Inflammatory macrophage treated with lipopolysaccharide for 1 hour (primary cell): Measurements from ENCODE around the gene RPAP2.
"Not testable (repeated sequence)": the region's sequence is repeated elsewhere in the genome, so short reads cannot be mapped to it uniquely, and the experiment has no call there.

Source experiments
- DNase-seq, 2 donors: peaks; one replicate each; pipeline ENCODE4 v3.0.0-alpha.2; 2020 to 2022

The RPAP2 gene

DNA sequence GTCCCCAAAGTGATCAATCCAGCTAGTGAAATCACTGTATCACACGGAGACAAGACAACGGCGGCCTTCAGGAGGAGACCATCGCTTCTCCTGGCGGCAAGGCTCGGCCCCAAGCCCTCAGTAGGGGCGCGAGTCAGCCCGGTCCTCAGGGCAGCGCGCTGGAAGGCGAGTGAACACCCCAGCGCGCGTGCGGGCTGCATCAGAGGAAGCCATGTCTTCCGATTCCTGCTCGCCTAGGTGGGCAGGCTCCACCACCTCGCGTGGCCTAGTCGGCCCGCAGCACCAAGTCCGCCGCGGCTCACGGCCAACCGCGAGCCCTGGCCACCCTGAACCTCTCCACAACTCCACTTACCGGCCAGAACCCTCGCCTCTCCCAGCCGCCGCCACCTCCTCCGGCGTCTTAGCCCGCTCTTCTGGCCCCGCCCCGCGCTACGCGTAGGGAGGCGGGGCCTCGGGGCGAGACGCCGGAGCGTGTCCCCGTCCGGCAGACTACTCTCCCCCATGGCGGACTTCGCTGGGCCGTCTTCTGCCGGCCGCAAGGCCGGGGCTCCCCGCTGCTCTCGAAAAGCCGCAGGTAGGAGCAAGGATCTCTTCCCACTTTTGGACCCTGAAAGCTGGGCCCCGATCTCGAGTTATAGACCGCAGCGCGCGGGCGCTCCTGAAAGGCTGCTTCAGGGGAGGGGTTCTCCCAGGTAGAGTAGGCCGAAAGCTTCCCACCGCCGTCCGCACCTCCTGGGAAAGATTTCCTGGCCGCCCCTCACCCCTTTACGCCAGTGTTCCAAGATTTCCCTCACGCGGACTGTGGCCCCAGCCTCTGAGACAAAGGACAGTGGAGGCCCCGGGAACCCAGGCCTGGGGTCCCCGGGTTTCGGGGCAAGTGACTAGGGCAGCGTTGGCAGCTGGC, at the start of gene RPAP2, which contains the start of gene GLMN:
Gene RPAP2, plus strand, starts transcription at position 487 of the 904 bp plus-strand sequence. Its CDS starts 15 bp downstream, at position 502.
Gene GLMN, minus strand, starts transcription at position 415 of the 904 bp plus-strand sequence. CDS start 988 bp downstream, outside the sequence.
- DNase-seq = peak; percentile 76 to 88

DNA sequence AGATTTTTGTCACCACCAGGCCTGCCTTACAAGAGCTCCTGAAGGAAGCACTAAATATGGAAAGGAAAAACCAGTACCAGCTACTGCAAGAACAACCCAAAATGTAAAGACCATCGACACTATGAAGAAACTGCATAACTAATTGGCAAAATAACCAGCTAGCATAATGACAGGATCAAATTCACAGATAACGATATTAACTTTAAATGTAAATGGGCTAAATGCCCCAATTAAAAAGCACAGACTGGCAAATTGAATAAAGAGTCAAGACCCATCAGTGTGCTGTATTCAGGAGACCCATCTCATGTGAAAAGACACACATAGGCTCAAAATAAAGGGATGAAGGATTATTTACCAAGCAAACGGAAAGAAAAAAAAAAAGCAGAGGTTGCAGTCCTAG, 44.1 kb upstream of the RPAP2 start:
- DNase-seq = not testable (repeated sequence)

DNA sequence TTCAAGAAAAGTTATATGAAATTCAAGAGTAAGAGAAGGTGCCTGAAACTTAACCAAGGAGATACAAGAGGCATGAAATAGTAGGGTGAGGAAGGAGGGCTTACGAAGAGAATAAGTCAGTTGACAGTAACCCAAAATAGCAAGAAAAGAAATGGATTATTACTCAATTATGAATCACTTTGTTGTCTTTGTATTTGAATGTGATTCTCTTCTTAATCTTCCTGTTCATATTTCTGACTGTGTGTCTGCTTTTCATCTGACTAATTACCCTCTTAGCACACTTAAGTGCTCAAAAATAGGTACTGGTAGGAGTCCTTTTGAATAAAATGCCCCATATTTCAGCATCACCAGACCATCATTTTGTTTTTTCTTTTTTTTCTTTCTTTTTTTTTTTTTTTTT, 39.5 kb upstream of the RPAP2 start:
- no peak for DNase-seq

DNA sequence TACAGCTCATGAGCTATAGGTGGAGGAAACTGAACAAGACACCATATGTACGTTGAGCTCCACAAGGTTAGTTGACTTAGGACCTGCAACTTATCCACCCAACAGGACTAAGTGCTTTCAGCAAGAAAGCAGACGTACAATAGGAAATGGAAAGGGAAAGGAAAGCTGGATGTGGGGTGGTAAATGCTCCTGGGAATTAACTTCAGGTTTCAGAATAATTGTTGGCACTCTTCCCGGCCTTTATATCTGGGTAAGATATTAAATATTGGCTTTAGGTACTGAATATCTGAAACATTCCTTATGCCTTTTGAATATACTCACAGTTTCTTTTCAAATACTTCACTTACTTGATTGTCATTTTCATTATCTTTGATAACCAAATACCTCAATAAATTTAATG, 36.3 kb upstream of the RPAP2 start:
- no peak for DNase-seq

DNA sequence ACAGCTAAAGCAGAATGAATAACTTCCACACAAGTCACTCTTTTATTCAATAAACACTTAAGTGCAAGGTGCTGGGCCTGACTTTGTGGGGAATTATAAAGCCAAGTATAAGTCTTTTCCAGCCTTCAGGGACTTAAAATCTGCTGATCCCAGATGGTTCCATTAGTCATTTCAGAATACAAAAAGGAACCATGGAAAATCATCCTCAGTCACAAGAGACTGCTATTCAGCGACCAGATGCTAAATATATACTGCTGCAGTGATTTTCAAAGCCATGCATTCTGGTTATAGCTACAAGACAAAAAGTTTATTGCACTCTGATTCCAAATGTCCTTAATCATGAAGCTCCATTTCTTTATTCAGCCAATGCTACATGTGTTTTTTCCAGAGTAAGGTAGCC, 25.8 kb upstream of the RPAP2 start:
- DNase-seq = no peak

DNA sequence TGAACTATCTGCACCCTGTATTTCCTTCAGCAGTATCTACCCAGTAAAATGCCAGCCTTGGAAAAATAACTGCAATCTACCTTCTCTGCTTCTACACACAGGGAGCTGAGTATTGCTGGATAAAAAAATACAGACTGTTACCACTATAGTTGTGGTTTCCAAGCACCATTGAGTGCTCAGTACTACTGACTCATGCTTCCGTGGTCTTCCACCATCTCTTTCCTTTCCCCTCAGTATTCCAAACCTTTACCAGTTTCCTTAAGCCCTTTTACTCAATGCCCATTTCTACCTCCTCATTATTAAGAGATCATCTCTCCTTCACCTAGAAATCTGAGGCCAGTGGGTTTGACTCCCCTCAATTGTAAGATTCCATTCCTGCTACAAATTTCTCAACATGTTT, 23.9 kb upstream of the RPAP2 start:
- no peak for DNase-seq

DNA sequence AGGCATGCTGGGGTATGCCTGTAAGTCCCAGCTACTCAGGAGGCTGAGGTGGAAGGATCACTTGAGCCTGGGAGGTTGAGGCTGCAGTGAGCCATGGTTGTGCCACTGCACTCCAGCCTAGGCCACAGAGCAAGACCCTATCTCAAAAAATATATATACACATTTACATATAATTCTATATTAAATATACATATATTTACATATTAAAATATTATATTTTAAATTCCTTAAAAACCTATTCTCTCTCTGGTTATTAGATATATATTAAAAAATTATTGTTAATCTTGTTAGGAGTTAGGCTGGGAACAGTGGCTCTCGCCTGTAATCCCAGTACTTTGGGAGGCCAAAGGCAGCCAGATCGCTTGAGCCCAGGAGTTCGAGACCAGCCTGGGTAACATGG, 22.8 kb upstream of the RPAP2 start:
- DNase-seq = no peak

DNA sequence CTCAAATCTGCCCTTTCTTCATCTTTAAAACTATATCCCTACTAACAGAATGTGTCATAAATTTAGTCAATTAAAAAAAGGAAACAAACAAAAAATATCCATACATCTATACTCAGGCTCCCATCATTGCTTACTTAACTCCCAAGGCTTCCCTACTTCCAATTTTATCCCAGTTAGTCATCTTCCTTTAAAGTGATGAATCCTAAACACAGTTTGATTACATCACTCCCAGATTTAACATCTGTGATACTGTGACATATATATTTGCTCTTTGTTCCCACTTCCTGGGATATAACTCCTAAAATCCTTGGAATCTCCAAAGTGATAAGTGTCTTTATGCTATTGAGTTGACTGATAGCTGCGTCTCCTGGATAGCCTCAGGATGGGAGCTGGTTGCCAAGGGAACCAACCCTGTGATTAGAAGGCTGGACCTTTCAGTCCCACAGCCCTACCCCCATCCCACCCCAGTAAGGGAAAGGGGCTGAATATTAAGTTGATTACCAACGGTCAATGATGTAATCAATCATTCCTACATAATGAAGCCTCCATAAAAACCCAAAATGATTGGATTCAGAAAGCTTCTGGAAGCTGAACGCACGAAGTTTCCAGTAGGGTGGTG, 21.6 kb upstream of the RPAP2 start:
- DNase-seq = no peak

DNA sequence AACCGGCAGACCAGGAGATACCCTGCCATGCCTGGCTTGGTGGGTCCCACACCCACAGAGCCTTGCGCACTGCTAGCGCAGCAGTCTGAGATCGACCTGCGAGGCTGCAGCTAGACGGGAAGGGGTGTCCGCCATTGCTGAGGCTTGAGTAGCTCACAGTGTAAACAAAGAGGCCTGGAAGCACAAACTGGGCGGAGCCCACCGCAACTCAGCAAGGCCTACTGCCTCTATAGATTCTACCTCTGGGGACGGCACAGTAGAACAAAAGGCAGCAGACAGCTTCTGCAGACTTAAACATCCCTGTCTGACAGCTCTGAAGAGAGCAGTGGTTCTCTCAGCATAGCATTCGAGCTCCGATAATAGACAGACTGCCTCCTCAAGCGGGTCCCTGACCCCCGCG, 19.1 kb upstream of the RPAP2 start:
- not testable (repeated sequence) for DNase-seq

DNA sequence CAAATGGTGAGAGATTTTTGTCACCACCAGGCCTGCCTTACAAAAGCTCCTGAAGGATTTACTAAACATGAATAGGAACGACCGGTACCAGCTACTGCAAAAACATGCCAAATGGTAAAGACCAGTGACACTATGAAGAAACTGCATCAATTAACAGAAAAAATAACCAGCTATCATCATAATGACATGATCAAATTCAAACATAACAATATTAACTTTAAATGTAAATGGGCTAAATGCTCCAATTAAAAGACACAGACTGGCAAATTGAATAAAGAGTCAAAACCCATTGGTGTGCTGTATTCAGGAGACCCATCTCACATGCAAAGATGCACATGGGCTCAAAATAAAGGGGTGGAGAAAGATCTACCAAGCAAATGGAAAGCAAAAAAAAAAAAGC, 17.4 kb upstream of the RPAP2 start:
- not testable (repeated sequence) for DNase-seq

DNA sequence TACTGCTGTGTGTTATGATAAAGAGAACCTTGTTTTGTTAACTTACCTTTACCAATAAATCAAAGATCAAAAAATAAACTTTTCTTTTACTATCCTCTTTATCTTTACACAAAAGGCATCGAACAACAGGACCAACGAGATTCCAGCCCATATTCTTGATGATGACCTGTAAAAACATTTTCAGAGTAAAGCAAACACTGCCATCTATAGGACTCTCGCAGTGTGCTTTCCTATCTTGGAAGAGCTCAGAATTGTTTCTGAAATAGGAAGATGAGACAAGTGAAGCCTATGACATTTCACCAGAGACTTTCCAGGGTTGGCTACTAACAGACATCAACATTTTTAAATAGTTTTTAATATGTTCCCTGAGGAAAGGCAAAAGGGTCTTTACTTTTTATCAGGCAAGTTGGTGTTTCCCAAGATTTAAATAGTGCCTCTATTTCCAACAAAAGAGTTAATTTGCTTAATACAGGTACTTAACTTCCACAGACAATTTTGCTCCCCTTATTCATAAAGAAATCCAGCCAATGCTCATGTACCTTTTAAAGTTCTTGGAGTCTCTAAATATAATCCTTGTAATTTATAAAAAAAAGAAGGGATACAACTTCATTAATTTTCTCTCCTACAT, 7.4 kb upstream of the RPAP2 start:
- DNase-seq = peak; percentile 25 to 64

DNA sequence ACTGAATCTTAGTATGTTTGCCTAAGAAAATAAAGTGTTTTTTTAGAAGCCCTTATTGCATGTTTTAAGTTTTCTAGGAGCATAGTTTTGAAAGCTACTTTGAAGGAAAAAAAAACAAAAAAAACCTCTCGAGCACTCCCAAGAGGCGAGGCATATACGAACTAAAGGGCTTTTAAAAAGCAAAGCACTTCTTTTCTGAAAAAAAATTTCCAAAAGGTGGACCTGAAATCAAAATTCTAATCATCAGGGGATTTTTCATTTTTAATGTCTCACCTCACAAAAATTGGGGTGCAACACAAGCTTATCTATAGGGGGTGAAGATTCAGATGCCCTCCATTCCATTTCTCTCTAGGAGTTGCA, 666 bp upstream of the RPAP2 start:
- peak in 1 of 2 donors; percentile 6 for DNase-seq

DNA sequence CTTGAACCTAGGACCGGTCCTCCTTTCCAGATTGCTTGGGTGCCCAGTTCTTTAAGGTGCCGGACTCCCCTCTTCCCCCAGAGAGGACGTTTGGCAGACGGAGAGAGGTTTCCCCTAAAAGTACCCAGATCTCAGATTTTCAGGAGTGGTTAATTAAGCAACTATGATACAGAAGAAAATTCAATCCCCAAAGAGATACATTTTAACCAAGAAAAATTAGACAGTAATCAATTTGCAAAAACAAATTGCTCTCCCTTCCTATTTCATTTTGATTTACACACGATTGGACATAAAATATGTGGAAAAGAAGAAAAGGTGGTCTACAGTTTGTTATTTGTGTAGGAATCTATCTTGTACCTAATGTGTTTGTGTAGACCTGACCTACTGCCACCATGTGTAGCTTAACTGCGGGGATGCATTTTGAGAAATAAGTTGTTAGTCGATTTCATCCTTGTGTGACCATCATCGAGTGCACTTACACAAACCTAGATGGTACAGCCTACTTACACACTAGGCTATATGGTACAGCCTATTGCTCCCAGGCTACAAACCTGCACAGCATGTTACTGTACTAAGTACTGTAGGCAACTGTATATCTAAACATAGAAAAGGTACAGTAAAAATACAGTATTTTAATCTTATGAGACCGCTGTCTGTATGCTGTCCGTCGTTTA, 755 bp downstream of the RPAP2 start:
- no peak for DNase-seq

DNA sequence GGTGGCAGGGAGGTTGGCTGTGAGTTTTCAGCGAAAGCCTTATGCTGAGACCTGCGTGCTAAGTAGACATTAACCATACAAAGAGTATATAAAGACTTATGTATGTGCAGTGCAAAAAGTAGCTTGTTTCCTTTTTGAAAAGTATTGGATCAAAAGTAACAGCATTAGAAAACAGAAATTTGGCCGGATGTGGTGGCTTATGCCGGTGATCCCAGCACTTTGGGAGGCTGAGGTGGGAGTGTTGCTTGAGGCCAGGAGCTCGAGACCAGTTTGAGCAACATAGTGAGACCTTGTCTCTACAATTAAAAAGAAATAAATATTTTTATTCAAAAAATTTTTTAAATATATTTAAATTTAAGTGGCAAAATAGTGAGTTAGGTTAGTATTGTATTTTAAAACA, 2.2 kb downstream of the RPAP2 start:
- DNase-seq = no peak

DNA sequence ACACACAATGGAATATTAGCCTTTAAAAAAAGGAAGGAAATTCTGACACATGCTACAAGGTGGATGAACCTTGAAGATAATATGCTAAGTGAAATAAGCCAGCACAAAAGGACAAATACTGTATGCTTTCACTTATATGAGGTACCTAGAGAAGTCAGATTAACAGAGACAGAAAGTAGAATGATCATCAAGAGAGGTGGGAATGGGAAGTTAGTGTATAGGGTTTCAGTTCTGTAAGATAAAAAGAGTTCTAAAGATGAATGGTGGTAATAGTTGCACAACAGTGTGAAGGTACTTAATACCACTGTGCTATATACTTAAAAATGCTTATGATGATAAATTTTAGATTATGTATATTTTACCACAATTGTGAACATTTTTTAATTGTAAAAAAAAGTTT, 7.2 kb downstream of the RPAP2 start:
- DNase-seq = no peak

DNA sequence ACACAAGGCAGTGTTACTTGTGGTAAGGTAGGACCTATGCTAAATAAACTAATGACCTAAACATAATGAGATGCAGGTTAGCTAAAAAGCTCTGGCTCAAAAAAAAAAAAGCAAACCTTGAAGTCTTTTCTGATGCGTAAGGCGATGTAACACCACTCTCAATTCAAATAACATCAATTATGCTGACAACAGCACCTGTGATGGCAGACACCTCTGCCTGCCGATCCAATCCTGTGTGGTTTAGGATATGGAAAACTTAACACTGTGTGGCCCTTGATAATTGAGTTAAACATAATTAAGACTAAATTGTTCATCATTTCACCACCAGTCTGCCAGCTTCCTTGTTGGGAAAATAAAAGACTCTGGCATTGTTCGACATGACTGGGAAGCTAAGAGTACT, 9.1 kb downstream of the RPAP2 start:
- no peak for DNase-seq

DNA sequence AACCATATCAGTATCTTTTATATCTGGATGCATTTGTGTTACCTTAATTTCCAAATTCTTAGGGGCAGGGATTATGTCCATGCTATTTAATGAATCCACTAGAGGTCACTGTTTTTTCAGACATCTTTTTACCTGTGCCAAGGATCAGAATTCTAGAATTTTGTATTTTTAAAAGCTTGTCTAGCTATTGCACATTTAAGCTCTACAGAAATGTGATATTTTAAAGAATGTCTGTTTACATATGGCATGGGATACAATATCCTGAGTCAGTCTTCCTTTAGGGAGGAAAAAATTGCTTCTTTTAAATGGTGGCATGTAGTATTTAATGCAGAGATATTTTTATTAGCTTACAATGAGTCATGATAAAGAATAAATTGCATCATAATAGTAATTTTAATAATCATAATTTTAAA, 11.3 kb downstream of the RPAP2 start:
- DNase-seq = peak; percentile 16 to 57

DNA sequence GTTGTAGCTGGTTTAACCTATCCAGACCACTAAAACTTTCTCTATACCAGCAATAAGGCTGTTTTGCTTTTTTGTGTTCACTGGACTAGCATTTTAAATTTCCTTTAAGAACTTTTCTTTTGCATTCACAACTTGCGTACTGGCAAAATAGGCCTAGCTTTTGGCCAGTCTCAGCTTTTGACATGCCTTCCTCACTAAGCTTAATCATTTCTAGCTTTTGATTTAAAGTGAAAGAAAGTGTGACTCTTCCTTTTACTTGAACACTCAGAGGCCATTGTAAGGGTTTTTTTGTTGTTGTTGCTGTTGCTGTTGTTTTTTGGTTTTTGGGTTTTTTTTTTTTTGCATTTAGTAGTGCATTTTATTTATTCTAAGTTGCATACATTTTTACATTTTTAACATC, 15.2 kb downstream of the RPAP2 start:
- DNase-seq = no peak

DNA sequence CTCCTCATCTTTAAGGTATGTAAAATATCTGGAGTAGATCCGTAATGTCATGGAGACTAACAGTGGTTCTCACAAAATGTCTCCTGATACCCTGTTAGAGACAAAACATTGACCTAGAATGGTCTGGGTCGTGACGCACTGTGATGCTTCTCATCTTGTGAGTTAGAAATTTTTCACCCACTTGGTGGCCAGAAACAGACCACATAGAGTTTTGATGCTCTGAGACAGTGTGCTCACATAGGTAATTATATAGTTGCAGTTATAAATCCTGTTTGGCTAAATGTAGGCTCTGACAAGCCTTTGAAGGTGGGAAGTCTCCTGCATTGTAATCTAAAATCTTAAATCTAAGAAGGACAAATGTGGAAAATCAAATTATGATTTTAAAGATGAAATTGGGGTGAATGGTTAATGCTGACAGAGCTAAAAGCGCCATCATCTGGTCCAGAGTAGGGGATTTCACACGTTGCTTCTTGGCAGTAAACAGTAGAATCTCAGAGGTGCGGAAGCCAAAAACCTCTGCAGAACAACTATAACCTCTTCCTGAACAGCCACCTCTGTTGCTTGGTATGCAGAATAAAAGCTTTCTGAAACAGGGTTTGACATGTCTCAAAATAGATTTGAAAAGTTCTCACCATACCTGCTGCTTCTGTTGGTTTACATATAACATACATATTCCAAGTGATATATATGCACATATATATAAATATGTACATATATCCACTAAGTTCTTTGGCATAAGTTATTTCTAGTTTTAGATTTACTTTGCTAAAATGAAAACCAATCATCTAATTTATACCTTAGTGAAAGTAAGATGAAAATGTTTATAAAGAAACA, 17.1 kb downstream of the RPAP2 start:
- DNase-seq = no peak

DNA sequence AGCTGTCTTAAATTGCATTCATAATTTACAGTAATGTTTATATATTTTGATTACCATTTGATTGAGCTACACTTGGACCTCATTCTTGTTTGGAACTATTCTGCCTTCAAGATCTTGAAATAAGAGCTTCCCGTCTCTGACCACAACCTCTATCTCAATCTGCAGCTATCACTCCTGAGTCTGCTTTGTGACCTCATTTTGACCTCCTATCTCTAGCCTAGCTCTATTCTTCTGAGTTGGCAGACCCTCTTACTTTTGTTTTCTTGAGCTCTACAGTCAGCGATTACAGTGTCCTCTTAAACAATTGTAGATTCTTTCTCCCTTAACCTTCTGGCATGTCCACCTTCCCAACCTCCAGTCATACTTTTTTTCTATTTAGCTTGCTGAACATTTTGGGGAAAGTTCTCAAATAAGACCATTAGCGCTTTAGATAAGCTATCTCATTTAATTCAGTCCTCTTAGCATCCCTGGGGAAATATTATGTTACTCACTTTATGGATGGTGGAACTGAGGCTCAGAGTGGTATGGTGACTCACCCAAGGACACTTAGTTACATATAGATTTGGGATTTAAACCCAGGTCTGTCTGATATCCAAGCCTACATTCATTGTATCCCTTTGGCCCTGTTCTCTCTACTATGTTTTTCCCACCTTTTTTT, 19.1 kb downstream of the RPAP2 start:
- no peak for DNase-seq
